ENCODE measurements around the gene CREM. TPM values are rescaled to one million over a fixed set of nuclear protein-coding genes. Genes with fewer than 3 reads are reported as not detected.
A peak's percentile ranks its signal among the peaks of the same experiment; 100 is the strongest.

CREM gene
- total RNA-seq, 2 experiments from 2014 or later: 102 to 192 TPM

DNA sequence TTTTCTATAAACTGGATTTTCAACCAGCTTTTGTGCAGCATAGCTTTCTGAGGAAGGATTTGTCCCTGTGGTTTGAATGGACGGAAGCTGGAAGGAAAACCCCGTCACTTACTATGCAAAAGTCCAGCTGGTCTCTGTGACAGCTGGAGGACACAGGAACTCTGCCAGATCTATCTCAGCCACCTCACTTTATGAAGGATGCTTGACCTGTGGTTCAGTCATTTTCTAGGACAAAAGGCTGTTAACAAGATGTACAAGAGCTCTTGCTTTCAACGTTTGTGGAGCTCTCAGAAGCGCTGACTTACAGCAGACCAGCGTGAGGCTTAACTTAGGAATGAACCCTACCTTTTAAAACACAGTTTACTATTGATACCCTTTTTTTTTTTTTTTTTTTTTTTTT, 90.8 kb downstream of the CREM start:
- Mint-ChIP-seq H3K9me3 (ENCODE audit: low read depth) (no peaks in the 10 kb centered on the region), H3K27ac (peak overlapping the region; percentile 43), H3K27me3 (no peaks in the 10 kb centered on the region), H3K36me3 (peaks cover 12% of the 10 kb centered on the region), H3K4me3 (no peak overlapping the region), H3K4me1 (peaks cover 51% of the 10 kb centered on the region)
- DNase-seq (no peak), ATAC-seq (no peak)
- CTCF ChIA-PET: interaction anchor here (0.9 to 7.6 kb wide), 14 partner anchors 9 to 222 kb away, joined by 3 to 111 read pairs (median 6); partner anchors contain the start of gene CREM

DNA sequence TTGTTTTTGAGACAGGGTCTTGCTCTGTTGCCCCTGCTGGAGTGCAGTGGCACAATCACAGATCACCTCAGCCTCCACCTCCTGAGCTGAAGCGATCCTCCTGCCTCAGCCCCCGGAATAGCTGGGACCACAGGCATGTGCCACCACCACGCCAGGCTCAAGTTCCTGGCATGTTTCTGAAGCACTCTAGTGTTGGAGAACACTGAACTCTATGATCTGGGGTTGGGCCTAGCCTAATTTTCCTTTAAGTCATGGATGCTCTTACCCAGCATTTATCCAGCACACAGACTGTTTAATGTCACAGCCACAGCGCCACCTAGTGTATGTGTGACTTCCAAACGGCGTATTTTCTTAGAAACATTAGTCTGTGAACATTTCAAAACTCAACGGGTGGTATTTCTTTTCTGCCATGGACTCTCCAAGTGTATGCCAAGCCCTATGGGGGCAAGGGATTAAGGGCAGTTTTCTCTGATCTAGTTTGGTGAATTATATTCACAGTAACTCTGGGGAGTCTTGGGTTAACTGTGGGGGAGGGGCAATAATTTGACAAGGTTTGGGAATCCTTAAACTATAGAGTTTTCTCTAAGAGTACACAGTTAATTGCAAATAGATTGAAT, 91.8 kb downstream of the CREM start:
- no peaks in the 10 kb centered on the region for H3K9me3 Mint-ChIP-seq (ENCODE audit: low read depth)
- DNase-seq (peak; percentile 92), ATAC-seq (peak; percentile 84)
- H3K4me1 Mint-ChIP-seq: peaks cover 51% of the 10 kb centered on the region
- H3K36me3 Mint-ChIP-seq: peaks cover 8% of the 10 kb centered on the region
- H3K27ac Mint-ChIP-seq: peak overlapping the region; percentile 81
- no peaks in the 10 kb centered on the region for H3K27me3 Mint-ChIP-seq
- CTCF ChIA-PET: interaction anchor here (1.1 to 7.6 kb wide), 9 partner anchors 10 to 223 kb away, joined by 3 to 111 read pairs (median 15); partner anchors contain the start of gene CREM
- H3K4me3 Mint-ChIP-seq: peak overlapping the region; percentile 46

DNA sequence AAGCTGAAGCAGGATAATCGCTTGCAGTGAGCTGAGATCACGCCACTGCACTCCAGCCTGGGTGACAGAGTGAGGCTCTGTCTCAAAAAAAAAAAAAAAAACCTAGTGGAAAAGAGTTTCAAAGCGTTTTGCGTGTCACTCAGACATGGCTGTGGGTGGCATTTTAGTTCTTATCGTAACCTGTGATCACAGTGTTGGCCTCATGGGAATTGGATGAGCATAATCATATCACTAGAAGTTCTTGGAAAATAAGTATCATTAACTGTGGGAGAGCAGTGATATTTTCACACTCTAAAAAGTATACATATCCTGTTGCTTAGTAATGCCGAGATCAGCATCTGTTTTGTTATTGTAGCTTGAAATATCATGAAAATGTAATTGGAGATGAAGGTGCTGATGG, 92.6 kb downstream of the CREM start:
- Mint-ChIP-seq H3K27me3 (no peaks in the 10 kb centered on the region), H3K9me3 (ENCODE audit: low read depth) (no peaks in the 10 kb centered on the region), H3K4me1 (peaks cover 51% of the 10 kb centered on the region), H3K27ac (peak overlapping the region; percentile 81), H3K4me3 (no peak overlapping the region), H3K36me3 (peaks cover 5% of the 10 kb centered on the region)
- DNase-seq (no peak), ATAC-seq (peak; percentile 20)
- CTCF ChIA-PET: interaction anchor here (0.6 to 7.6 kb wide), 7 partner anchors 11 to 224 kb away, joined by 3 to 111 read pairs (median 31); partner anchors contain the start of gene CREM

DNA sequence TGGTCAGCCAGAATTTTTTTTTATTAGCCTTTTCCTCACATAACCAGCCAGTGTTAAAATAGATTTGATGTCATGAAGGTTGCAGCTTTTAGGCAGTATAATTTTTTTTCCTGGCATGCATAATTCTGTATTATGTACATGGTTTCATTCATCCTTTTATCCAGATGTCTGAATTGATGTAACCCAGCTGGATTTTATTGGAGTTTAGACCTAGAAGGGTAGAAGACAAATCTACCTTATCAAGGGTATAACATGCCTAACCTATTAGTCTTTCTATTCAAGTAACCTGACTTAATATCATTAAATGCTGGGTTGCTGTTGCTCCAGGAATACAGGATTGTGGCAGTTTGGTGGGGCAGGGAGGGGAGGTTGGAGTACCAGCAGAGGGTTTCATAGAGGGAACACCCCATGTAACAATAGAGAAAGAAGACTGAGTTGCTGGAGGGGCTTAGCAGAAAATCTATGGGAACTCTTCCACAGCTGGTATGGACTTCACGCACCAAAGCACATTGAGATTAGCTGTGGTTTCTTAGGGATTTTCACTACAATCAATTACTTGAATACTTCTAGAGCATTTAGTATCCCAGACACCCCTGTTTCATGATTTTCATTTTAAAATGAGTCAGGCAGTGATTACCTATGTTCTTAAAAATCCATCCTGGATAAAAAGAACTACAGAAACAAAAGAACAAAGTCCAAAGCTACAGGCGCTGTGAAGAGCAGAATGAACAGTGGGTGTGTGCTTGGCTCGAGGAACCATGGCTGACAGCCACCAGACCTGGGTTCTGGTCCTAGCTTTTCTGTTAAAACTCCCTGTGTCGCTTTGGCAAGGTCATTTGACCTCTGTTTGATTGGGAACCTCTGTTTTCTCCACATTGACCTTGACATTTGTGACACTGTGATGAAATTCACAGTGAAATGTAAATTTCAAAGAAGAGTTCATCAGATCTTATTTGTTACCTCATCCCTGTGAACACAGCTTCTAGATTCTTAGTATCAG, 93.5 kb downstream of the CREM start:
- Mint-ChIP-seq H3K27ac (peak overlapping the region; percentile 57), H3K4me3 (no peak overlapping the region), H3K27me3 (no peaks in the 10 kb centered on the region), H3K9me3 (ENCODE audit: low read depth) (peaks cover 2% of the 10 kb centered on the region), H3K4me1 (peaks cover 53% of the 10 kb centered on the region), H3K36me3 (peaks cover 2% of the 10 kb centered on the region)
- CTCF ChIA-PET: interaction anchor here (0.6 to 7.6 kb wide), 7 partner anchors 12 to 225 kb away, joined by 3 to 111 read pairs (median 31); partner anchors contain the start of gene CREM
- DNase-seq (no peak), ATAC-seq (no peak)

DNA sequence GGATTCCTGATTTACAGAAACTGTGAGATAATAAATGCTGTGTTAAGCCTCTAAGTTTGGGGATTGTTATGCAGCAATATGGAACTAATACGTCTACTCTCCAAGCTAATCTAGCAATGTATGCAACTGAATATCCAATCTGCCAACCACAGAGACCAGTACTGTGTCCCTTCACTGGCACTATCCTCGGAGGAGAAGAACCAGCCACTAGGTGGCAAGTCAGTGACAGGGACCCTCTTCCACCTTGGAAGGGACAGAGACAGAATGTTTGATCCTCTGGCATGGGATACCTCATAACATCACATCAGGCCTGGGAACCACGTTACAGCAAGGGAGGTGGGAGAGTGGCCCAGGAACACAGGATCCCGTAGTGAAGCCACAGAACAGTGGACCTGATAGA, 96.4 kb downstream of the CREM start:
- CTCF ChIA-PET: interaction anchor here (1.0 to 7.5 kb wide), 3 partner anchors 27 to 103 kb away, joined by 3 to 111 read pairs (median 3); no protein-coding TSS in a partner anchor
- H3K27me3 Mint-ChIP-seq: no peaks in the 10 kb centered on the region
- H3K27ac Mint-ChIP-seq: no peak overlapping the region
- ATAC-seq (no peak), DNase-seq (no peak)
- H3K36me3 Mint-ChIP-seq: no peaks in the 10 kb centered on the region
- no peak overlapping the region for H3K4me3 Mint-ChIP-seq
- H3K9me3 Mint-ChIP-seq (ENCODE audit: low read depth): peaks cover 3% of the 10 kb centered on the region
- peaks cover 31% of the 10 kb centered on the region for H3K4me1 Mint-ChIP-seq

DNA sequence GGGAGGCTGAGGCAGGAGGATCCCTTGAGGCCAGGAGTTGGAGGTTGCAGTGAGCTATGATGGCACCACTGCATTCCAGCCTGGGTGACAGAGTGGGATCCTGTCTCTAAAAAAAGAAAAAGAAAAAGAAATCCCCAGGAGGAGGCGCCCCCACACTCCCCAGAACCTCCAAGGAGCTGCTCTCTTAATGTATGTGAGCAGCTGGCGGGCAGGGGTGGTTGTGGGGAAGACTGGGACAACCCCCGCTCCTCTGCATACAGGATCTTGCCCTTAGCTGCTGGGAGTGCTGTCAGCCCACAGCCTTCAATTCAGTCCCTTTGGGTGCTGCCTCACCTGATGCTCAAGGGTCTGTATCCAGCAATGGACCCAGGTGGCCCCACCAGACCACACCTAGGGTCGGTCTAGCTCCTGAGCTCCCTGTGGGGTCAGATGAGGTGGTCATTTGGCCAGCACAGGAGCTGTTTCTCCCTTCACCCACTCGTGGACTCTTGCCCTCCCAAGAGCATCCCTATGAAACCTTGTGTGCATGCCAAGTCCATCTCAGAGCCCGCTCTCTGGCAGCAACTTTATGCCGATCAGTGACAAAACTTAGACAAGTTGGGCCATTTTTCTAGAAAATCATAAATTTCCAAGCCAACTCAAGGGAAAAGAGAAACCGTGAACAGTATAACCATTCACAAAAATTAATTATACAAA, 97.5 kb downstream of the CREM start:
- Mint-ChIP-seq H3K9me3 (ENCODE audit: low read depth) (peaks cover 3% of the 10 kb centered on the region), H3K4me1 (peaks cover 20% of the 10 kb centered on the region), H3K4me3 (no peak overlapping the region), H3K27me3 (no peaks in the 10 kb centered on the region), H3K36me3 (no peaks in the 10 kb centered on the region), H3K27ac (no peak overlapping the region)
- DNase-seq (no peak), ATAC-seq (no peak)
- CTCF ChIA-PET: interaction anchor here (1.0 to 1.5 kb wide), 5 partner anchors 16 to 412 kb away, joined by 3 to 4 read pairs (median 3); no protein-coding TSS in a partner anchor

DNA sequence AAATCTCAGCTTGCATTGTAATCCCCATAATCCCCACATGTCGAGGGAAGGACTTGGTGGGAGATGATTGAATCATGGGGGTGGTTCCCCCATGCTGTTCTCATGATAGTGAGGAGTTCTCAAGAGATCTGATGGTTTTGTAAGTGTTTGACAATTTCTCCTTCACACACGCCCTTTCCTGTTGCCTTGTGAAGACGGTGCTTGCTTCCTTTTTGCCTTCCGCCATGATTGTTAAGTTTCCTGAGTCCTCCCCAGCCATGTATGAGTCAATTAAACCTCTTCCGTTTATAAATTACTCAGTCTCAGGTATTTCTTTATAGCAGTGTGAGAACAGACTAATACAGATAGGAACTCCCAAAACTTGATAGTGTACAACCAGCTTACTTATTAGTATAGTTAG, 98.6 kb downstream of the CREM start:
- peak overlapping the region; percentile 22 for H3K27ac Mint-ChIP-seq
- CTCF ChIA-PET: interaction anchor here (1.0 to 1.5 kb wide), 5 partner anchors 10 to 411 kb away, joined by 3 to 4 read pairs (median 3); no protein-coding TSS in a partner anchor
- H3K4me3 Mint-ChIP-seq: no peak overlapping the region
- H3K27me3 Mint-ChIP-seq: no peaks in the 10 kb centered on the region
- DNase-seq (no peak), ATAC-seq (peak; percentile 66)
- peaks cover 12% of the 10 kb centered on the region for H3K4me1 Mint-ChIP-seq
- peaks cover 3% of the 10 kb centered on the region for H3K9me3 Mint-ChIP-seq (ENCODE audit: low read depth)
- H3K36me3 Mint-ChIP-seq: no peaks in the 10 kb centered on the region

DNA sequence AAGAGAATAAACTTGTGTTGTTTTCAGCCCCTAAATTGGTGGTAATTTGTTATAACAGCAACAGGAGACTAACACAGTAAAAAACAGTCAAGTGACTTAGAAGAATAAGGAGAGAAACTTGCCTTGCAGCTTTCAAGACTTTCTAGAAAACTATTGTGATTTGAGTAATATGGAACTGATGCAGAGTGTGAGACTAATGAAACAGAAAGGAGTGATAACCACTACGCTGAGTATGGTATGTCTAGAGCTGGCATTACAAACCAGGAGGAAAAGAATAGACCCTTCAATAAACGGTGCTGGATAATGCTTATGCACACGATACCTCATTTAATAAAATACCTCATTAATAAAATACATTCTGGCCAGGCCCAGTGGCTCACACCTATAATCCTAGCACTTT, 99.9 kb downstream of the CREM start:
- Mint-ChIP-seq H3K36me3 (no peaks in the 10 kb centered on the region), H3K4me1 (peaks cover 7% of the 10 kb centered on the region), H3K27me3 (no peaks in the 10 kb centered on the region), H3K4me3 (no peak overlapping the region), H3K9me3 (ENCODE audit: low read depth) (peaks cover 3% of the 10 kb centered on the region), H3K27ac (no peak overlapping the region)
- no peak for DNase-seq
- ATAC-seq: no peak
- CTCF ChIA-PET: interaction anchor here (0.6 to 1.4 kb wide), 3 partner anchors 9 to 14 kb away, joined by 3 read pairs; no protein-coding TSS in a partner anchor

DNA sequence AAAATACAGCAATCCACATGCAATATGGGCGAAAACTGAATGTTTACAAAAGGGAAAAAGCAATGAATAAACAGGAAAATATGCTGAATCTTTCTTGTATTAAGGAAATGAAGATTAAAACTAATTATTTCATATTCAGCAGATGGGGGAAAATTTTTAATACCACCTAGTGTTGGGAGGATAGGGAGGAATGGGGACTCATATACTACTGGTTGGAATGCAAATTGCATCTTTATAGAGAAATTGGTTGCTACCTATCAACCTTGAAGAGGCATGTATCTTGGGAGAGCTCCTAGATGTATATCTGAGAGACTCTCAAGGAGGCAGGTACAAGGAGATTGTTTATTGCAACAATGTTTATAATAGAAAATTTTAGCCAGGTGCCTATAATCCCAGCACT, 101.4 kb downstream of the CREM start:
- no peak for DNase-seq
- CTCF ChIA-PET: no interaction called here
- peaks cover 3% of the 10 kb centered on the region for H3K9me3 Mint-ChIP-seq (ENCODE audit: low read depth)

DNA sequence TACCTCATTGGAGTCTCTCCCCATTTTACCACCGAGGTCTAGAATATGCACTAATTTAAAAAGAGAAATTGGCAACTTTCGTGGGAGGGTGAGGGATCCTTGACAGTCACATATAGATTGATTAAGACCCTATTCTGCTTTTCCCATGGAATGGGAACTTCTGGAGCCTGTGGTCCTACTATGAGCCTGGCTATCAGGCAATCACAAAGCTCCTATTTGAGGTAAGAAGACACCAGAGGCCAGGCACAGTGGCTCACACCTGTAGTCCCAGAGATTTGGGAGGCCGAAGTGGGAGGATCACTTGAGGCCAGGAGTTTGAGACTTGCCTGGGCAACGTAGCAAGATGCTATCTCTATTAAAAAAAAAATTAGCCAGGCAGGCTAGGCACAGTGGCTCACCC, 105.0 kb downstream of the CREM start:
- no peaks in the 10 kb centered on the region for H3K9me3 Mint-ChIP-seq (ENCODE audit: low read depth)
- CTCF ChIA-PET: no interaction called here
- ATAC-seq (no peak), DNase-seq (no peak)
- H3K36me3 Mint-ChIP-seq: no peaks in the 10 kb centered on the region
- H3K4me1 Mint-ChIP-seq: no peaks in the 10 kb centered on the region
- H3K27ac Mint-ChIP-seq: no peak overlapping the region
- no peak overlapping the region for H3K4me3 Mint-ChIP-seq
- H3K27me3 Mint-ChIP-seq: no peaks in the 10 kb centered on the region

More for the DNA sequence above, 101.4 kb downstream of the CREM start:
- H3K36me3 Mint-ChIP-seq: no peaks in the 10 kb centered on the region
- ATAC-seq: no peak
- H3K4me1 Mint-ChIP-seq: peaks cover 7% of the 10 kb centered on the region
- H3K27ac Mint-ChIP-seq: no peak overlapping the region
- no peaks in the 10 kb centered on the region for H3K27me3 Mint-ChIP-seq
- H3K4me3 Mint-ChIP-seq: no peak overlapping the region

DNA sequence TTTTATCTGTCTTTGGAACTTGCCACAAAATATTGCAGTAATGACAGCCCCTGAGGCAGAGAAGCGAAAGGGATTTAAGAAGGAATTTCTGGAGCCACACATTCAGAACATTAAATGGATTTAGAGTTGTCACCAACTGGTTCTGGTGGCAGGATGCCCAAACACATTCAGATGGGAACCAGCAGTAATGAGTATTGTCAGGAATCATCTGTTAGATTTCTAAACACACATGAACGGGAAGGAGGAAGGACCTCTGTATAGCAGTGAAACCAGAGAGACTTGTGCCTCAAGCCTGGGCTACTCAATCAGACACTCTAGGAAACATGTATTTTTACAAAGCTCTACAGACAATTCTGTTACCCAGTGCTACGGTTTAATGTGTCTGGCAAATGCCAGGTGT, 105.9 kb downstream of the CREM start:
- no peak for ATAC-seq
- Mint-ChIP-seq H3K27ac (no peak overlapping the region), H3K27me3 (no peaks in the 10 kb centered on the region), H3K36me3 (no peaks in the 10 kb centered on the region), H3K4me1 (no peaks in the 10 kb centered on the region), H3K9me3 (ENCODE audit: low read depth) (no peaks in the 10 kb centered on the region), H3K4me3 (no peak overlapping the region)
- CTCF ChIA-PET: no interaction called here
- DNase-seq: no peak

DNA sequence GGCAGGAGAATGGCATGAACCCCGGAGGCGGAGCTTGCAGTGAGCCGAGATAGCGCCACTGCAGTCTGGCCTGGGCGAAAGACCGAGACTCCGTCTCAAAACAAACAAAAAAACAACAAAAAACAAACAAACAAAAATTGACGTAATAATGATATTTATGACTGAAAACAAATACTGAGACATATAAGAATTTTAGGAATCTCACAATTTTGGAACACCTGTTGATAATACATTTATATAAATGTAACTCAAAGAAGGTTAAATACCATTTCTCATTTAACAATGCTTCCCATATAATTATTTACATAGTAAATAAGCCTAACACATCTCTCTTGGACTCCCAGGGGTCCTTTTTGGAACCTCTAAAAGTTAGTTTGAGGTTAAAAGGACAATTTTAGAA, 107.4 kb downstream of the CREM start:
- no peaks in the 10 kb centered on the region for H3K4me1 Mint-ChIP-seq
- CTCF ChIA-PET: interaction anchor here (1.7 kb wide), 1 partner anchor 14 kb away, joined by 5 read pairs; no protein-coding TSS in a partner anchor
- no peaks in the 10 kb centered on the region for H3K9me3 Mint-ChIP-seq (ENCODE audit: low read depth)
- DNase-seq: no peak
- H3K36me3 Mint-ChIP-seq: no peaks in the 10 kb centered on the region
- no peaks in the 10 kb centered on the region for H3K27me3 Mint-ChIP-seq
- H3K27ac Mint-ChIP-seq: no peak overlapping the region
- H3K4me3 Mint-ChIP-seq: no peak overlapping the region
- no peak for ATAC-seq

DNA sequence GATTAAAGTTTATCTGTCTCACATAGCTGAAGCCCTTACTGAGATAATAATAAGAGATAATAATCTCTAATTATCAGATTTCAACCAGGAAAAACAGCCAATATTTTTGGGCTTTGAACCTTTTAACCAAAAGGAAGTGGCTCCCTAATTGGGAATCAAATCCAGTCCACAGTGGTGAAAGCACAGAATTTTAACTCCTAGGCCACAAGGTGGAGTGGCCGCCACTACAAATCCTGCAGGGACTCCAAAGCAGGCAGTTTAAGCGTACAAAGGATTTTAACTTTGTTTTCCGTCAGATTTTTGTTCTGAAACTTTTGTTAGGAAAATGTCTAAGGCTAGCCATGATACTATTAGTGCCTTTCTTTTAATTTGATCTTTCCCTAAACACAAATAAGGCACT, 110.1 kb downstream of the CREM start:
- H3K27ac Mint-ChIP-seq: no peak overlapping the region
- no peak for DNase-seq
- no peak overlapping the region for H3K4me3 Mint-ChIP-seq
- ATAC-seq: no peak
- H3K9me3 Mint-ChIP-seq (ENCODE audit: low read depth): no peaks in the 10 kb centered on the region
- CTCF ChIA-PET: interaction anchor here (1.3 kb wide), 1 partner anchor 18 kb away, joined by 3 read pairs; no protein-coding TSS in a partner anchor
- H3K27me3 Mint-ChIP-seq: no peaks in the 10 kb centered on the region
- H3K4me1 Mint-ChIP-seq: no peaks in the 10 kb centered on the region
- no peaks in the 10 kb centered on the region for H3K36me3 Mint-ChIP-seq

Measured in activated CD8-positive, alpha-beta memory T cell treated with anti-CD3 and anti-CD28 coated beads, Interleukin-2, amount 10 ng/mL, durations not matched to agents 7 days and 5 days (primary cell).